ENCODE measurements around the gene ZHX3. TPM values are rescaled to one million over a fixed set of nuclear protein-coding genes. Genes with fewer than 3 reads are reported as not detected.

Gene ZHX3
- total RNA-seq, 1 experiment from 2014 or later, result 24.6 TPM

- peak; percentile 99 to 100 for TF ChIP-seq CTCF (IDR thresholded peaks at IDR 0.05; ENCODE audit: insufficient read depth in 1 of 2, low read depth in 1 of 2, low read length in 1 of 2, severe bottlenecking in 1 of 2, unreplicated experiment in 1 of 2)
- peaks cover 25% of the 10 kb centered on the region for H3K4me1 ChIP-seq
- POLR2A ChIA-PET, result interaction anchor here (0.5 to 2.0 kb wide), 22 partner anchors 14 to 1770 kb away, joined by 3 to 16 read pairs (median 6); partner anchors contain the start of gene ZHX3
Measured at GRCh38 chr20:41339957-41340326, 22.4 kb upstream of the ZHX3 start.

GRCh38 chr20:41336711-41337492 lies 19.4 kb upstream of the ZHX3 start:
- no peak overlapping the region for H3K4me3 Mint-ChIP-seq (ENCODE audit: unreplicated experiment)
- no TSS peak for BruUV-seq (replicated peaks)
- peaks cover 7% of the 10 kb centered on the region for H3K4me1 Mint-ChIP-seq (ENCODE audit: low read depth, unreplicated experiment)
- no peak for DNase-seq
- intact Hi-C loops (cut with micrococcal nuclease; ENCODE audit: unreplicated experiment), result no loop called here
- TF ChIP-seq CTCF (IDR thresholded peaks at IDR 0.05; ENCODE audit: insufficient read depth in 1 of 2, low read depth in 1 of 2, low read length in 1 of 2, severe bottlenecking in 1 of 2, unreplicated experiment in 1 of 2), result no peak
- H3K9me3 ChIP-seq, result no peaks in the 10 kb centered on the region
- H3K4me3 ChIP-seq (ENCODE audit: low read depth, low read length), result no peak overlapping the region
- ChIA-PET CTCF (interaction anchor here (0.9 to 4.3 kb wide), 3 partner anchors 87 to 201 kb away, joined by 3 to 185 read pairs (median 3); no protein-coding TSS in a partner anchor), POLR2A (no interaction called here)
- no peaks in the 10 kb centered on the region for H3K27me3 Mint-ChIP-seq (ENCODE audit: insufficient read depth, unreplicated experiment)
- H3K36me3 Mint-ChIP-seq (ENCODE audit: insufficient read depth, unreplicated experiment), result peaks cover 9% of the 10 kb centered on the region
- no peaks in the 10 kb centered on the region for H3K9me3 Mint-ChIP-seq (ENCODE audit: unreplicated experiment)
- no peaks in the 10 kb centered on the region for H3K36me3 ChIP-seq (ENCODE audit: control insufficient read depth, insufficient read depth, low read length)
- H3K27ac Mint-ChIP-seq (ENCODE audit: unreplicated experiment), result no peak overlapping the region
- peaks cover 9% of the 10 kb centered on the region for H3K4me1 ChIP-seq
- H3K27me3 ChIP-seq (replicated peaks; ENCODE audit: control insufficient read depth, insufficient read depth, low read length), result no peaks in the 10 kb centered on the region

More at GRCh38 chr20:41339957-41340326, 22.4 kb upstream of the ZHX3 start:
- Mint-ChIP-seq H3K27me3 (ENCODE audit: insufficient read depth, unreplicated experiment) (no peaks in the 10 kb centered on the region), H3K4me1 (ENCODE audit: low read depth, unreplicated experiment) (peaks cover 21% of the 10 kb centered on the region), H3K36me3 (ENCODE audit: insufficient read depth, unreplicated experiment) (peaks cover 9% of the 10 kb centered on the region), H3K9me3 (ENCODE audit: unreplicated experiment) (no peaks in the 10 kb centered on the region), H3K4me3 (ENCODE audit: unreplicated experiment) (peak overlapping the region; percentile 96), H3K27ac (ENCODE audit: unreplicated experiment) (peak overlapping the region; percentile 69)
- CTCF ChIA-PET, result interaction anchor here (0.6 to 4.3 kb wide), 87 partner anchors 8 to 1884 kb away, joined by 3 to 185 read pairs (median 5); partner anchors contain the start of genes CHD6, PLCG1 and ZHX3
- H3K36me3 ChIP-seq (ENCODE audit: control insufficient read depth, insufficient read depth, low read length), result no peaks in the 10 kb centered on the region
- no peaks in the 10 kb centered on the region for H3K27me3 ChIP-seq (replicated peaks; ENCODE audit: control insufficient read depth, insufficient read depth, low read length)
- peak overlapping the region; percentile 51 for H3K4me3 ChIP-seq (ENCODE audit: low read depth, low read length)
- no TSS peak for BruUV-seq (replicated peaks)
- intact Hi-C loops (cut with micrococcal nuclease; ENCODE audit: unreplicated experiment), result loop anchor here (1.0 to 5.0 kb wide), 13 partner anchors 23 to 372 kb away; partner anchors contain the start of genes CHD6 and ZHX3
- peak; percentile 98 to 100 for DNase-seq
- H3K9me3 ChIP-seq, result no peaks in the 10 kb centered on the region

GRCh38 chr20:41335591-41335990 lies 18.1 kb upstream of the ZHX3 start:
- TF ChIP-seq CTCF (IDR thresholded peaks at IDR 0.05; ENCODE audit: insufficient read depth in 1 of 2, low read depth in 1 of 2, low read length in 1 of 2, severe bottlenecking in 1 of 2, unreplicated experiment in 1 of 2), result no peak
- no peak overlapping the region for H3K4me3 Mint-ChIP-seq (ENCODE audit: unreplicated experiment)
- Histone ChIP-seq H3K27me3 (replicated peaks; ENCODE audit: control insufficient read depth, insufficient read depth, low read length) (no peaks in the 10 kb centered on the region), H3K9me3 (no peaks in the 10 kb centered on the region), H3K4me1 (no peaks in the 10 kb centered on the region), H3K4me3 (ENCODE audit: low read depth, low read length) (no peak overlapping the region), H3K36me3 (ENCODE audit: control insufficient read depth, insufficient read depth, low read length) (no peaks in the 10 kb centered on the region)
- no peaks in the 10 kb centered on the region for H3K27me3 Mint-ChIP-seq (ENCODE audit: insufficient read depth, unreplicated experiment)
- peak overlapping the region; percentile 3 for H3K27ac Mint-ChIP-seq (ENCODE audit: unreplicated experiment)
- no peaks in the 10 kb centered on the region for H3K9me3 Mint-ChIP-seq (ENCODE audit: unreplicated experiment)
- ChIA-PET CTCF (interaction anchor here (0.7 to 1.1 kb wide), 2 partner anchors 148 to 163 kb away, joined by 4 to 5 read pairs; no protein-coding TSS in a partner anchor), POLR2A (no interaction called here)
- no TSS peak for BruUV-seq (replicated peaks)
- intact Hi-C loops (cut with micrococcal nuclease; ENCODE audit: unreplicated experiment), result no loop called here
- peaks cover 8% of the 10 kb centered on the region for H3K36me3 Mint-ChIP-seq (ENCODE audit: insufficient read depth, unreplicated experiment)
- peak in 1 of 2 experiments; percentile 29 for DNase-seq
- peaks cover 6% of the 10 kb centered on the region for H3K4me1 Mint-ChIP-seq (ENCODE audit: low read depth, unreplicated experiment)
